NCI-H2171 treated with DMSO at 0.1 percent for 48 hours (cell line): ENCODE data around the gene ADARB1.

ENCODE experiments used
- DNase-seq: peaks from one replicate; lab custom pipeline; 2025; lab: John Stamatoyannopoulos, UW

Gene ADARB1

DNA sequence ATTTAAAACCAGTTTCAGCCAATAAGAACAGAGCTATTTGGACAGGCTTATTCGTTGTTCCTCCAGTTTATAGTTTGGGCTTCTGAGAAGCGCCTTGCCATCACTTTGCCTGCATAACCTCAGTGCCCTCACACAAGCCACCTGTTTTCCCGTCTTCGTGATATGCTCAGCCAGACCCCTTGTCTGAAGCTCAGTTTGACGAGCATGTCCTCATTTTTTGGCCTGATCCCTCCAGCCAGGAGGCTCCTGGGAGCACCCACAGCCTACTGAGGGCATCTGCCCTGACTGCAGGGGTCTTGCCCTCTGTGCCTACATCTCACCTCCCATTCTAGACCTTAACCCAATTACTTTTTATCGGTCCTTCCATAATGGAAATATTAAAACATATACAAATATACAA, 95.3 kb downstream of the ADARB1 start:
- DNase-seq: no peak

- DNase-seq: no peak
Observed at GRCh38 chr21:45170987-45171386, 96.6 kb downstream of the ADARB1 start.

DNA sequence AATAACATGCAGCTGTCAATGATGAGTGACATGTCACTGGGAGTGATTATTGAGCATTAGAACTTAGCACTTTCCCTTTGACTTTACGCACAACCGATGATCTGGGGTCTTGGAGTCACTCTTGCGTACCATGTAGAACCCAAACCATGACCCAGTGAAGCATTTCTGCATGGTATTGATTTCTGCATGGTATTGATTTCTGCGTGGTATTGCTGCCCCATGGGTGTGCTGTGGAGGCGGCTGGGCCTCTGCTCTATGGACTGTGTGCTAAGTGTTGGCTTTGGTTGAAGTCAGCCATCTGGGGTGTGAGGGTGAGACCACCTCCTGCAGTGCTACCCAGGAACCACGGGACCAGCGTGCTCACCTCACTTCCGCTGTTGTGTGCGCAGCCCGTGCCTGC, 98.0 kb downstream of the ADARB1 start:
- DNase-seq: no peak

DNA sequence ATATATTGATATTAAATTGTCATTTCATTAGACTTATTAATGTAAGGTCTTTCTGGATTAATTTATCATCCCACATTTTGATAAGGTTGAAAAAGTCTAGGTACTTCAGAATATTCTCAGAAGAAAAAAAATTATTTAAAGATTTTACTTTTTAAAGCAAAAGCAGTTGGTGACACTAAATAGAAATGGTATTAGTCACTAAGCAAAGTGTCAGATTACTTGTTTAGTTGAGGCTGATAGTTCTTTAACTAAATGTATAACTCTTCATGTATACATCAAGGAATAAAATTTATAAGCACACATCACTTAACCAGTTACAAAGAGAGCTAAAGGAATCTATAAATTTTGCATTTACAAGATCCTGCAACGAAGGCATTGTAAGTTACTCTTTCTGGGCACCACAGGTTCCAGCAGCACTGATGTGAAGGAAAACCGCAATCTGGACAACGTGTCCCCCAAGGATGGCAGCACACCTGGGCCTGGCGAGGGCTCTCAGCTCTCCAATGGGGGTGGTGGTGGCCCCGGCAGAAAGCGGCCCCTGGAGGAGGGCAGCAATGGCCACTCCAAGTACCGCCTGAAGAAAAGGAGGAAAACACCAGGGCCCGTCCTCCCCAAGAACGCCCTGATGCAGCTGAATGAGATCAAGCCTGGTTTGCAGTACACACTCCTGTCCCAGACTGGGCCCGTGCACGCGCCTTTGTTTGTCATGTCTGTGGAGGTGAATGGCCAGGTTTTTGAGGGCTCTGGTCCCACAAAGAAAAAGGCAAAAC, 101.1 kb downstream of the ADARB1 start:
- no peak for DNase-seq

DNA sequence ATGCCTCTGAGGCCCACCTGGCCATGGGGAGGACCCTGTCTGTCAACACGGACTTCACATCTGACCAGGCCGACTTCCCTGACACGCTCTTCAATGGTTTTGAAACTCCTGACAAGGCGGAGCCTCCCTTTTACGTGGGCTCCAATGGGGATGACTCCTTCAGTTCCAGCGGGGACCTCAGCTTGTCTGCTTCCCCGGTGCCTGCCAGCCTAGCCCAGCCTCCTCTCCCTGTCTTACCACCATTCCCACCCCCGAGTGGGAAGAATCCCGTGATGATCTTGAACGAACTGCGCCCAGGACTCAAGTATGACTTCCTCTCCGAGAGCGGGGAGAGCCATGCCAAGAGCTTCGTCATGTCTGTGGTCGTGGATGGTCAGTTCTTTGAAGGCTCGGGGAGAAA, 101.8 kb downstream of the ADARB1 start:
- DNase-seq: no peak

GRCh38 chr21:45177039-45177438, 102.7 kb downstream of the ADARB1 start:
- DNase-seq: no peak

- DNase-seq: no peak
Observed at GRCh38 chr21:45178070-45178608, 103.8 kb downstream of the ADARB1 start.

GRCh38 chr21:45178971-45179370, 104.6 kb downstream of the ADARB1 start:
- DNase-seq: no peak

DNA sequence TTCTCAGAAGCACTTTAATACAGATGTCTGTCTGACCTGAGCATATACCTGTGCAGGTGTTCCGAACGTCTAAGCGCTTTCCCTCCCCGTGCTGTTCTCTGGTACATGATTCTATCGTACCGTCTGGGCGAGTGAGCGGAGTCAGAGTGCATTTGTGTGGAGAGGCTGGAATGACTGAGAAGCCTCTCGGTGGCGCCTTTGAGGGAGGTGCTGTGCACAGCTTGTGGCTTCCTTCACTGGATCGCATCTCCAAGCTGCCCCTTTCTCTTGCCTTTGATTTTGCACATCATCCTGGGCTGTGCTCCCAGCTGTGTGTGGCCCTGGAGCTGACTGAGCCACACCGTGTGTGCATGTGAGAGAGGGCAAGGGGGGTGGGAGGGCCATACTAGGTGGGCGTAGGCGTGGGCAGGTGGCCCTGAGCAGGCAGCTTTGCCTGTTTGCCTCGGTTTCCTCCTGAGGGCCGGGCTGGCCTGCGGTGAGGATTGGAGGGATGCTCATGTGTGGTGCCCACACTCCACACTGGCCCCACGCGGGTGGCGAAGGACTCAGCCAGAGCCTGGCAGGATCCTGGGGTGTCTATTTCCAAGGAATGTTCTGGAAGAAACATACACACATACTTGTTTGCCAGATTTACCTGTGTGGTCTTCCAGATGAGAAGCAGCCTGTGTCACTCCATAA, 105.3 kb downstream of the ADARB1 start:
- DNase-seq: no peak

DNA sequence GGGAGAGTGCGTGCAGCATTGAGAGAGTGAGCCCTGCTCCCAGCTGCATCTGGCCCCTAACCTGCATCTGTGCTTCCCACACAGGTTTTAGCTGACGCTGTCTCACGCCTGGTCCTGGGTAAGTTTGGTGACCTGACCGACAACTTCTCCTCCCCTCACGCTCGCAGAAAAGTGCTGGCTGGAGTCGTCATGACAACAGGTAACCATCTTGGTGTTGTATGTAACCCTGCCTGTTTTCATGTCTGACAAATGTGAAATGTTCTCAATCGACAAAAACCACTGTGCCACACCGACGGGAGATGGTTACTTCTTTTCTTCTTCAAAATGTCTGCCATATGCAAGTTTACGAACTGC, 105.8 kb downstream of the ADARB1 start:
- no peak for DNase-seq

DNA sequence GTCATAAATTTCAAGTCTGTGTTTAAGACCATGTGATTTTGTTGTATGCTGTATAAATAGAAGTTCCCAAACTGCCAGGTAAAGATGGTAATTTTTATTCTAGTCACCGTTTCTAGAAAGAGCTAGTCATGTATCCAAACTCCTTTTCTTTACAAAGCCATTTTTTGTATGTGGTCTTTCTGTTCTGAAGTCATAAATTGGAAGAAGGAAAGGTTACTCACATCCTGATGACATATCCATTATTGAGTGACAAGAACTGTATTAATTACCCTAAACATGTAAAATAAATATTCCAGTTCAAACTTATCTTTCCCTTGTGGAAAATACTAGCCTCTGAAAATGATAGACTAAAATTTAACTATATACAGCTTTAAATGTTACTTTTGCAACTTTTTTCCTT, 108.6 kb downstream of the ADARB1 start:
- DNase-seq: no peak

GRCh38 chr21:45183852-45184251, 109.5 kb downstream of the ADARB1 start:
- no peak for DNase-seq

- DNase-seq: no peak
Observed at GRCh38 chr21:45184869-45185268, 110.5 kb downstream of the ADARB1 start.

- DNase-seq: no peak
Observed at GRCh38 chr21:45186709-45187108, 112.3 kb downstream of the ADARB1 start.

- no peak for DNase-seq
Observed at GRCh38 chr21:45187646-45188045, 113.3 kb downstream of the ADARB1 start.

DNA sequence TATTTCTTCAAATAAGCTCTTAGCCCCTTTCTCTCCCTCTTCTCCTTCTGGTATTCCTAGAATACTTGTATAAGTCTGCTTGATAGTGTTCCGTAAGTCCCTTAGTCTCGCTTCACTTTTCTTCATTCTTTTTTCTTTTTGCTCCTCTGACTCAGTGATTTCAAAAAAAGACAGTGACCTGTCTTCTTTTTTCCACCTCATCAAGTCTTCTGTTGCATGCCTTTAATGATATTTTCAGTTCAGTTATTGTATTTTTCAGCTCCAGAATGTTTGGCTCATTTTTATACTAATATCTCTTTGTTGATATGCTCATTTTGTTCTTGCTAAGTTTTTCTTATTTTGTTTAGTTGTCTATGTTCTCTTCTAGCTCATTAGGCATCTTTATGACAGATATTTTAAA, 115.6 kb downstream of the ADARB1 start:
- no peak for DNase-seq

GRCh38 chr21:45192332-45192731, 118.0 kb downstream of the ADARB1 start:
- no peak for DNase-seq

- DNase-seq: no peak
Observed at GRCh38 chr21:45196620-45197019, 122.2 kb downstream of the ADARB1 start.

- no peak for DNase-seq
Observed at GRCh38 chr21:45199201-45199600, 124.8 kb downstream of the ADARB1 start.

GRCh38 chr21:45200031-45200430, 125.7 kb downstream of the ADARB1 start:
- DNase-seq: no peak

DNA sequence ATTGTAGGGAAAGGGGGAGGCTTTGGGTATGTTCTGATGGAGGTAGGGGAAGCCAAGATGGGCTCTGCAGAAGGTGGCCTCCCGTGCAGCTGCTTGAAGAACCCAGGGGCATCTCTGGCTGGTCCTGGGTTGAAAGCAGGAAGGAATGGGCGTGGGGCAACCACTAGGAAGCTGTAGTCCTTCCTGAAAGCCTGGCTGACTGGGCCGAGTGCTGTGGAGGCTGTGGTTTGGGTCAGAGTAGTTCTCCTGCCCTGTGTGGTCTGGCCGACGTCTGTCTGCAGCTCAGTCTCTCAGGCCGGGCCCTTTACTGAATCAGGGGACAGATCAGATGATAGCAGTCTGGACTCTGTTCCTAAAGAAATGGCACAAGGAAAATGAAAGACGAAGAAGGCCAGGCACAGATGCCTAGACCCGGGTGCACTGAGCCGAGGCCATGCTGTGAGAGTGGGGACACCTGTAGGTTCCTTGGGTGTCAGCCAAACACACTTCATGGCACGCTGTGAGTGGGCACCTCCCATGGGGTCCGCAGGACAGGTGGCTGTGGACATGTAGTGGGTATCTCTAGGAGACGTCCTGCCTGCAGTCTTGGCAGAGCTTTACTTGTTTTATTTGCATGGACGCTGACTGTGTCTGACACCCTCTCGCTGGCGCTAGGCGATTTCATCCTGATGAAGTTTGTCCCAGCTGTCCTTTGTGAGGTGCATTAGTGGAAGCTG, 126.4 kb downstream of the ADARB1 start:
- no peak for DNase-seq

DNA sequence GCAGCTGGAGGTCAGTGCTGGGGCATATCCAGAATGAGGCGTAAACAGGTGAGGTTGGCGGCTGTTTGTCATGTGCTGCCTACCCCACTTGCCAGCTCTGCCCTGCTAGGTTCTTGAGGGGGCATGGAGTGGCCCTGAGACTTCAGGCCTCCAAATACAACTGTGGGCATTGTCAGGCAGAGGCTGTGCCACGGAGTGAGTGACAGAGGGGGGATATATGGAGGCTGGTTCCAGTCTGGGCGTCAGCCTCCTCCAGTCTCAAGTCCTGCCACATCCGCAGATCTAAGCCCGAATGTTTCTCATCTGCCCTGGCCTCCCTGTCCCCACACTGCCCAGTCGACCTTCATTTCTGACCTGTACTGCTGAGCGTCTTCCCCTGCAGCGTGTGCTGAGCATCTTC, 128.0 kb downstream of the ADARB1 start:
- DNase-seq: no peak

- DNase-seq: no peak
Observed at GRCh38 chr21:45202889-45203288, 128.5 kb downstream of the ADARB1 start.
